Measurements from ENCODE around the gene ARSG. TPM values are rescaled to one million over a fixed set of nuclear protein-coding genes. Genes with fewer than 3 reads are reported as not detected.

Gene ARSG
- total and polyA plus RNA-seq, 4 donors: 0.88 to 7.1 (median 4.6) TPM

GRCh38 chr17:68422821-68423220, 131.5 kb downstream of the ARSG start:
- Histone ChIP-seq H3K9me3 (ENCODE audit: control insufficient read depth, low read length) (peaks cover 1% of the 10 kb centered on the region), H3K27ac (ENCODE audit: low read depth in 1 of 2, low read length in 2 of 2) (no peak overlapping the region), H3K36me3 (ENCODE audit: control insufficient read depth in 1 of 2, insufficient read depth in 2 of 2, low read length in 1 of 2) (peaks cover 8 to 12% of the 10 kb centered on the region in 2 donors), H3K27me3 (ENCODE audit: control insufficient read depth in 1 of 2, insufficient read depth in 2 of 2, low read length in 1 of 2) (no peaks in the 10 kb centered on the region), H3K4me3 (ENCODE audit: low read length in 2 of 2) (no peak overlapping the region), H3K4me1 (ENCODE audit: control insufficient read depth in 1 of 2, insufficient read depth in 2 of 2, low read length in 2 of 2) (no peaks in the 10 kb centered on the region)
- intact Hi-C loops (cut with DNase I): no loop called here
- ATAC-seq (ENCODE audit: low FRiP score) (no peak), DNase-seq (no peak)
- 91 to 92% methylated on average over 8 of the region's 8 CpGs for WGBS, 2 donors

- intact Hi-C loops (cut with DNase I): no loop called here
- DNase-seq (no peak), ATAC-seq (ENCODE audit: low FRiP score) (no peak)
- Histone ChIP-seq H3K4me3 (ENCODE audit: low read length in 2 of 2) (no peak overlapping the region), H3K9me3 (ENCODE audit: control insufficient read depth, low read length) (peaks cover 1% of the 10 kb centered on the region), H3K36me3 (ENCODE audit: control insufficient read depth in 1 of 2, insufficient read depth in 2 of 2, low read length in 1 of 2) (peaks cover 8 to 13% of the 10 kb centered on the region in 2 donors), H3K27me3 (ENCODE audit: control insufficient read depth in 1 of 2, insufficient read depth in 2 of 2, low read length in 1 of 2) (no peaks in the 10 kb centered on the region), H3K27ac (ENCODE audit: low read depth in 1 of 2, low read length in 2 of 2) (no peak overlapping the region), H3K4me1 (ENCODE audit: control insufficient read depth in 1 of 2, insufficient read depth in 2 of 2, low read length in 2 of 2) (no peaks in the 10 kb centered on the region)
- WGBS, 2 donors: 87 to 97% methylated on average over 3 of the region's 3 CpGs
Observed at GRCh38 chr17:68423251-68423650, 132.0 kb downstream of the ARSG start.

GRCh38 chr17:68424203-68424602, 132.9 kb downstream of the ARSG start:
- intact Hi-C loops (cut with DNase I): no loop called here
- peaks cover 16% of the 10 kb centered on the region in 2 donors for H3K36me3 ChIP-seq (ENCODE audit: control insufficient read depth in 1 of 2, insufficient read depth in 2 of 2, low read length in 1 of 2)
- ATAC-seq (ENCODE audit: low FRiP score) (no peak), DNase-seq (no peak)
- H3K27me3 ChIP-seq (ENCODE audit: control insufficient read depth in 1 of 2, insufficient read depth in 2 of 2, low read length in 1 of 2): no peaks in the 10 kb centered on the region
- peaks cover 1% of the 10 kb centered on the region for H3K9me3 ChIP-seq (ENCODE audit: control insufficient read depth, low read length)
- no peaks in the 10 kb centered on the region for H3K4me1 ChIP-seq (ENCODE audit: control insufficient read depth in 1 of 2, insufficient read depth in 2 of 2, low read length in 2 of 2)
- no peak overlapping the region for H3K27ac ChIP-seq (ENCODE audit: low read depth in 1 of 2, low read length in 2 of 2)
- WGBS, 2 donors: 81 to 85% methylated on average over 12 of the region's 12 CpGs
- no peak overlapping the region for H3K4me3 ChIP-seq (ENCODE audit: low read length in 2 of 2)

- H3K27me3 ChIP-seq (ENCODE audit: control insufficient read depth in 1 of 2, insufficient read depth in 2 of 2, low read length in 1 of 2): no peaks in the 10 kb centered on the region
- H3K9me3 ChIP-seq (ENCODE audit: control insufficient read depth, low read length): peaks cover 1% of the 10 kb centered on the region
- WGBS, 2 donors: 83 to 87% methylated on average over 6 of the region's 6 CpGs
- no peak overlapping the region for H3K27ac ChIP-seq (ENCODE audit: low read depth in 1 of 2, low read length in 2 of 2)
- DNase-seq (no peak), ATAC-seq (ENCODE audit: low FRiP score) (no peak)
- intact Hi-C loops (cut with DNase I): no loop called here
- no peaks in the 10 kb centered on the region for H3K4me1 ChIP-seq (ENCODE audit: control insufficient read depth in 1 of 2, insufficient read depth in 2 of 2, low read length in 2 of 2)
- H3K36me3 ChIP-seq (ENCODE audit: control insufficient read depth in 1 of 2, insufficient read depth in 2 of 2, low read length in 1 of 2): peaks cover 16% of the 10 kb centered on the region in 2 donors
- no peak overlapping the region for H3K4me3 ChIP-seq (ENCODE audit: low read length in 2 of 2)
Observed at GRCh38 chr17:68424861-68425260, 133.6 kb downstream of the ARSG start.

- 88 to 95% methylated on average over 11 to 12 of the region's 12 CpGs for WGBS, 2 donors
- DNase-seq (no peak), ATAC-seq (ENCODE audit: low FRiP score) (no peak)
- Histone ChIP-seq H3K27me3 (ENCODE audit: control insufficient read depth in 1 of 2, insufficient read depth in 2 of 2, low read length in 1 of 2) (no peaks in the 10 kb centered on the region), H3K9me3 (ENCODE audit: control insufficient read depth, low read length) (no peaks in the 10 kb centered on the region), H3K36me3 (ENCODE audit: control insufficient read depth in 1 of 2, insufficient read depth in 2 of 2, low read length in 1 of 2) (peaks cover 13 to 20% of the 10 kb centered on the region in 2 donors), H3K4me3 (ENCODE audit: low read length in 2 of 2) (no peak overlapping the region), H3K4me1 (ENCODE audit: control insufficient read depth in 1 of 2, insufficient read depth in 2 of 2, low read length in 2 of 2) (no peaks in the 10 kb centered on the region), H3K27ac (ENCODE audit: low read depth in 1 of 2, low read length in 2 of 2) (no peak overlapping the region)
- intact Hi-C loops (cut with DNase I): no loop called here
Observed at GRCh38 chr17:68425979-68426378, 134.7 kb downstream of the ARSG start.

- H3K4me3 ChIP-seq (ENCODE audit: low read length in 2 of 2): no peak overlapping the region
- H3K36me3 ChIP-seq (ENCODE audit: control insufficient read depth in 1 of 2, insufficient read depth in 2 of 2, low read length in 1 of 2): peaks cover 13 to 22% of the 10 kb centered on the region in 2 donors
- H3K27ac ChIP-seq (ENCODE audit: low read depth in 1 of 2, low read length in 2 of 2): no peak overlapping the region
- ATAC-seq (ENCODE audit: low FRiP score) (no peak), DNase-seq (no peak)
- intact Hi-C loops (cut with DNase I): no loop called here
- H3K4me1 ChIP-seq (ENCODE audit: control insufficient read depth in 1 of 2, insufficient read depth in 2 of 2, low read length in 2 of 2): no peaks in the 10 kb centered on the region
- no peaks in the 10 kb centered on the region for H3K27me3 ChIP-seq (ENCODE audit: control insufficient read depth in 1 of 2, insufficient read depth in 2 of 2, low read length in 1 of 2)
- no peaks in the 10 kb centered on the region for H3K9me3 ChIP-seq (ENCODE audit: control insufficient read depth, low read length)
- WGBS, 2 donors: 94% methylated on average over 7 of the region's 7 CpGs
Observed at GRCh38 chr17:68427575-68427974, 136.3 kb downstream of the ARSG start.

- H3K4me3 ChIP-seq (ENCODE audit: low read length in 2 of 2): no peak overlapping the region
- H3K36me3 ChIP-seq (ENCODE audit: control insufficient read depth in 1 of 2, insufficient read depth in 2 of 2, low read length in 1 of 2): peaks cover 13 to 28% of the 10 kb centered on the region in 2 donors
- intact Hi-C loops (cut with DNase I): no loop called here
- DNase-seq (no peak), ATAC-seq (ENCODE audit: low FRiP score) (no peak)
- no peaks in the 10 kb centered on the region for H3K9me3 ChIP-seq (ENCODE audit: control insufficient read depth, low read length)
- H3K4me1 ChIP-seq (ENCODE audit: control insufficient read depth in 1 of 2, insufficient read depth in 2 of 2, low read length in 2 of 2): no peaks in the 10 kb centered on the region
- WGBS, 2 donors: 78 to 82% methylated on average over 14 of the region's 14 CpGs
- no peaks in the 10 kb centered on the region for H3K27me3 ChIP-seq (ENCODE audit: control insufficient read depth in 1 of 2, insufficient read depth in 2 of 2, low read length in 1 of 2)
- H3K27ac ChIP-seq (ENCODE audit: low read depth in 1 of 2, low read length in 2 of 2): no peak overlapping the region
Observed at GRCh38 chr17:68428498-68429172, 137.3 kb downstream of the ARSG start.

- ATAC-seq (ENCODE audit: low FRiP score) (no peak), DNase-seq (no peak)
- no peak overlapping the region for H3K4me3 ChIP-seq (ENCODE audit: low read length in 2 of 2)
- H3K4me1 ChIP-seq (ENCODE audit: control insufficient read depth in 1 of 2, insufficient read depth in 2 of 2, low read length in 2 of 2): no peaks in the 10 kb centered on the region
- WGBS, 2 donors: 90 to 95% methylated on average over 11 of the region's 11 CpGs
- no peaks in the 10 kb centered on the region for H3K27me3 ChIP-seq (ENCODE audit: control insufficient read depth in 1 of 2, insufficient read depth in 2 of 2, low read length in 1 of 2)
- intact Hi-C loops (cut with DNase I): no loop called here
- H3K27ac ChIP-seq (ENCODE audit: low read depth in 1 of 2, low read length in 2 of 2): no peak overlapping the region
- no peaks in the 10 kb centered on the region for H3K9me3 ChIP-seq (ENCODE audit: control insufficient read depth, low read length)
- H3K36me3 ChIP-seq (ENCODE audit: control insufficient read depth in 1 of 2, insufficient read depth in 2 of 2, low read length in 1 of 2): peaks cover 13 to 30% of the 10 kb centered on the region in 2 donors
Observed at GRCh38 chr17:68429881-68430280, 138.6 kb downstream of the ARSG start.

GRCh38 chr17:68431045-68431608, 139.8 kb downstream of the ARSG start:
- WGBS, 2 donors: 88 to 92% methylated on average over 13 of the region's 13 CpGs
- no peak for ATAC-seq (ENCODE audit: low FRiP score)
- H3K4me1 ChIP-seq (ENCODE audit: control insufficient read depth in 1 of 2, insufficient read depth in 2 of 2, low read length in 2 of 2): no peaks in the 10 kb centered on the region
- no peaks in the 10 kb centered on the region for H3K9me3 ChIP-seq (ENCODE audit: control insufficient read depth, low read length)
- peaks cover 13 to 30% of the 10 kb centered on the region in 2 donors for H3K36me3 ChIP-seq (ENCODE audit: control insufficient read depth in 1 of 2, insufficient read depth in 2 of 2, low read length in 1 of 2)
- H3K27ac ChIP-seq (ENCODE audit: low read depth in 1 of 2, low read length in 2 of 2): no peak overlapping the region
- intact Hi-C loops (cut with DNase I): no loop called here
- no peak overlapping the region for H3K4me3 ChIP-seq (ENCODE audit: low read length in 2 of 2)
- no peaks in the 10 kb centered on the region for H3K27me3 ChIP-seq (ENCODE audit: control insufficient read depth in 1 of 2, insufficient read depth in 2 of 2, low read length in 1 of 2)
- no peak for DNase-seq
